GM21717 (cell line): ENCODE results near the gene RBM7.

Experiments
- ATAC-seq: cut with Tn5 transposase; IDR thresholded peaks from one replicate; pipeline ENCODE4 v1.9.1; 2021; ENCODE audit warnings: mild to moderate bottlenecking, moderate library complexity; ENCODE audit not compliant: unreplicated experiment

RBM7 gene, protein sequence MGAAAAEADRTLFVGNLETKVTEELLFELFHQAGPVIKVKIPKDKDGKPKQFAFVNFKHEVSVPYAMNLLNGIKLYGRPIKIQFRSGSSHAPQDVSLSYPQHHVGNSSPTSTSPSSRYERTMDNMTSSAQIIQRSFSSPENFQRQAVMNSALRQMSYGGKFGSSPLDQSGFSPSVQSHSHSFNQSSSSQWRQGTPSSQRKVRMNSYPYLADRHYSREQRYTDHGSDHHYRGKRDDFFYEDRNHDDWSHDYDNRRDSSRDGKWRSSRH

DNA sequence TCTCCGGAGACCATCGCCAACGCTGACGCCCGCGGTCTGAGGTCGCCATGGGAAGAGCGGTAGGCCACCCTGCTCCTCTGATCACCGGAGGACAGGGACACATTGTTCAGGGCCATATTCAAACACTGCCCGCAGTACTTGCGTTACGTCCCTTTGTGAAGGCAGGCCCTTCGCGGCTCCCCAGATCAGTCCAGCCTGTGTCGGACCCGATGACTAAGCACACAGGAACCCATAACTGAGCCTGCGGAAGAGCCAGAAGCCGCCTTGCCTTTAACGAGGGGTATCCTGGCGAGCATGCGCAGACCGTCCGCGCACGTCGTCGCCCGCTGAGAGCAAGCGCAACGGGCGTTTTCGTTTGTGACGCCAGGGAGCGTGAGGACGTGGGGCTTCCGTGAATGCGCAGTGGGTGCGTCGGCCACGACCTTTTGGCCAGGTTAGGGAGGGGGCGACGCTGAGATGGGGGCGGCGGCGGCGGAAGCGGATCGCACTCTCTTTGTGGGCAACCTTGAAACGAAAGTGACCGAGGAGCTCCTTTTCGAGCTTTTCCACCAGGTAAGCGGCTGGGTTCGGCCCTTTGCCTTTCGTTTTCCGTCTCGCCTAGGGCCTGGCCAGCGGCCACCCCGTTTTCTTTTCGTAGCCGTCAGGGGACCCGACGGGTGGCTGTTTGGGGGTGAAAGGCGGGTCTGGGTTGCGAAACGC lies at the start of gene RBM7, which contains the start of gene C11orf71:
Gene RBM7, plus strand, starts transcription at position 451 of the 699 bp plus-strand sequence. Its CDS starts 6 bp downstream, at position 457.
Gene C11orf71, minus strand, starts transcription at position 296 of the 699 bp plus-strand sequence. Its CDS starts 180 bp downstream, at position 116.
- peak; percentile 95 for ATAC-seq

DNA sequence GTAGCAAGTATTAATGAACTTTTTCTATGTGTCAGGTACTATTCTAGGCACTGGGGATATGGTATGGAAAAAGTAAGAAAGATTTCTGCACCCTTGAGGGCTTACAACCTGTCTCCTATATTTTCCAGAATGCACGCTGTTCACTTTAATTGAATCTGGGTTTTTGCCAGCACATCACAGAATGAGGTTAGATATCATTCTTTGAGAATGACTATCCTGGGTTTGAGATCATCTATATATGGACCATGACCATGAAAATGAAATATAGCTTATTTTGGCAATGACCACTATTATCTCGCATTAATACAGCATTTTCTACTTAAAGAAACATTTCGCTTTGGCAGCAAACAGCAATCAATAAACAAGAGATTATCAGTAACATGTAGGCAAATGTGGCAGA lies 47.0 kb upstream of the RBM7 start:
- no peak for ATAC-seq

DNA sequence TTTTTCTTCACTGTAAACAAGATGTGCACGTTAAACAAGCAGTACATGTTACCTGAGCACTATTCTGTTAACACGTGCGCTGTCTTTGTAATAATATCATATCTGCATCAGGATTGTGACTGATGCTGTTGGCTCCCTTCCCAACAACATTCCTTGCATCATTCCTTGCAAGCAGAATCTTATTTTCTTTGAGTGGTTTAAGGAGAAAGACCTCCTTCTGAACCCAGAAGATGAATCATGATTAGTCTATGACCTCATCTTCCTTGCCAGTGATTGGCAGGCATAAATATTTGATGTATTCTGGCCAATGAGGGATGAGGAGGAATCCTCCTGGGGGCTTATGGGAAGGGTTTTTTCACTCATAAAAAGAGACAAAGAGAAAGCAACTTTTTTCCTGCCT lies 46.4 kb upstream of the RBM7 start:
- no peak for ATAC-seq

DNA sequence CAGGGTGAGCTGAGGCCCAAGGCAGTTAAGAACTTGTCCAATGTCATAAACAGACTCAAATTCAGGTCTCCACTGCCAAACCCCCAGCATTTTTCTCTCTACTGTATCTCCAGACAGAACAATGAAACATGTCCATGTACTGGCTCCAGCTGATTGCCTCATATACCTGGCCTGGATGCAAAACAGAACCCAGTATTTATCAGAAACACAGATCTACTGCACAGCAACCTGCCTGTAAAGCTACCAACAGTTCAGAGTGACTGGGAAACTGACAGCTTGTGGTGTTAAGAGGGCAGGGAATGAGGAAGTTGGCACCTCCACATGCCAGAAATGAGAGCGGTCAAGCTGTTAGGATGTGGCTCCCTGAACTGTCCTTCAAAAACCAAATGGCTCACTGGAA lies 41.8 kb upstream of the RBM7 start:
- ATAC-seq = no peak

DNA sequence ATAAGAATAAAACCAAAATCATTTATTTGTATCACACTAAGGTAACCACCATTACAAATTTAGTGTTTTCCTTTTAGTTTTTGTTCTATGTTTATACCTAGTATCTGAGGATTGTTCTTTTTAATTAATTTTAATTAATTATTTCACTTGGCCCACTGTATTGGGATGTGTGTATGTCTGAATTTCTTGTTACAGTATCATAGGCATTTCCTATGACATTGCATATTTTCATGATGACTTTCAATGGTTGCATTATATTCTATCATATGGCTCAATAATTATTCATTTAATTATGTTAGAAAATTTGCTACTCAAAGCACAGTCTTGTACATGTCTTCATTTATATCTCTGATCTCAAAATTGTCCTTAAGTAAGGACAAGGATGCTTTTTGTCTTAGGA lies 41.1 kb upstream of the RBM7 start:
- no peak for ATAC-seq

DNA sequence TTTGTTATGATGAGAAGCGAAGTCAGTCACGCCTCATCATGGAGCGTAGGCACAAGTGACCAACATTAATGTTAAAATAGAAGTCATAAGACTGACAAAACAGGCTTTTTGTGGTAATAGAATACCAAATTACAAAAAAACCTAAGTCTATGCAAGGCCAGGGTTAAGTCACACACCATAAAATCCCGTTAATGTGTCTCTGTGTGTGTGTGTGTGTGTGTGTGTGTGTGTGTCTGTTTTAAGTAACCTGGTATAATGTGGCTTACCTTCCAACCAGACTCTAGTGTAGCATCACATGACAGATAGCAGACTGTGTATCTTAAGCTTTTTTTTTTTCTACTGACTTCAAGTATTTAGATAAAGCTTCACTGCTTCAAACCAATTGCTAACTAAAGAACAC lies 38.1 kb upstream of the RBM7 start:
- ATAC-seq = no peak

DNA sequence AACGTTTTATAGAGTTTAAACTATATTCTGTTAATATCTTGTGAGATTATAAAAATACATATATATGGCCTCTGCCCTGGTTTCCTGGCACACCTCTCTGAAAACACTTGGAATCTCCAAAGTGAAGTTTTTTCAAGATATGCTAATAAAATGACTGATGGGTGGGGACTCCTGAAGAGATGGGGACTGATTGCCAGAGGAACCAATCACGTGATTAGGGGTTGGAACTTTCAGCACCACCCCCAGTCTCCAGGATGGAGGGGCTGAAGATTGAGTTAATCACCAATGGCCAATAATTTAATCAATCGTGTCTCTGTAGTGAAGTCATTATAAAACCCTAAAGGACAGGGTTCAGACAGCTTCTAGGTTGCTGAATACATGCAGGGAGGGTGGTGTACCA lies 37.5 kb upstream of the RBM7 start:
- no peak for ATAC-seq

DNA sequence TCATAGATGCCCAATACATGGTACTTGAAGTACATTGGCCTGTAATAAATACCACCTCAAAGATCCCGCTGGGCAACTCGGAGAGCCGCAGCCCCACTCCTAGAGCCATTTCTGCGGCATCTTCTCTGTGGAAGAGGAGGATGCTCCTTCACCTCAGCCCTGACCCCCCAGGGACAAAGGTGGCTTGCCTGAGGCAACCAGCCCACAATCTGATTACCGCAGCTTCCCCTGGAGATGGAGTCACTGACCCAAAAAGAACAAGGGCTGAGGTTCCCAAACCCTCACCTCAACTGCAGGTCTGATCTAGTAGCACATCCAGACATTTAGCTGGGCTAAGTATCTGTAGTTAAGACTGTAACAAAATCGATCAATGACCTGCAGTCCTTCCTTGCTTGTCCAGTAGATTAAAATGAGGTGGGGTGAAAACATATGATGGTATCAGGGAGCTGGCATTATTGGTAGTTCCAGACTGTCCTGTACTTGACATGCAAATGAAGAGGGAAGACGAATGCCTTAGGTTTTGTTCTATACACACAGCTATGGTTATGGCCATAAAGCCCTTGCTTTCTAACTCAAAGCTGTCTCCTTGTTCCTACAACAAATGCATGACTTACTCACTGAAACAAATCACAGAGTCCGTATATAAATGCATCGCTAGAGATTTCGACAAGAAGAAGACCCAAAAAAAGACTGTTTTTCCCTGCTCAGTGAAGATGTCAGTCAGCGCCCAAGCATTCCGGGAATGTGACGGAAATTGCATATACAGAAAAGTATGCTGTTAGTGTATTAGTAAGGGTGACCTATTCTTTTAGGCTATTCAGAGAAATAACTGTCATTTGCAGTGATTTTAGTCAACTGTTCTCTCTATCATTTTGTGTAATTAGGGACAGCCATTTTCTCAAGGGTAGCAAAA lies 33.9 kb upstream of the RBM7 start:
- no peak for ATAC-seq

DNA sequence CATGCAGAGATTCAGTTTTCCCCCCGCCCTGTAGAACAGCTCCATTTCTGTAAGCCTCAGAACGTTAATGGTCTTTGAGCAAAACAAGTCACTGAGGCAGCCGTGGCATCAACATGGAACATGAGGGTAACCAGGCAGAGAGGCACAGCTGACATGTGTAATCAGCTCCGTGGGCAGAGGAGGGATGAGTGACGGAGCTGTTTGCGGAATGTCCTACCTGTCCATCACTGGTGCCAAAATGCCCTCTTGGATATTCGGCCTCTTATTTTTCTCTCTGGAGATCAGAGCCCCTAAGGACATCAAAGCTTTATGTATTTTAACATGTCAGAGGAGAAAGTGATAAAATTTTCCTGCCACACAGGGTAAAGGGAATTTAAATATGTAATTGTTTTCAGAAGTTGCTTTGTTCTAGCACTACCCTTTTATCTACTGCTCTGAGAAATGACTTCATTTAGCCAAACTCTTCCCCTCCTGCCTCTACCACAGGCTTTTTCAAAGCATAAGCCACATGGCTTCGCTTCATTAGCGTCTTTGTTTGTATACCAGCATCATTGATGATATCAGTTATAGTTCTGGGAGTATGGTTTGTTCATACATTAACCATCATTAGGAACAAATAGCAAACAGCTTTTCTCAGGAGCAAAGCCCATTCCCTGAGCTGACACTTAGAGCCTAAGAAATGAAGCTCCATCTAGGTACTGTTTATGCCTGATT lies 33.1 kb upstream of the RBM7 start:
- no peak for ATAC-seq

DNA sequence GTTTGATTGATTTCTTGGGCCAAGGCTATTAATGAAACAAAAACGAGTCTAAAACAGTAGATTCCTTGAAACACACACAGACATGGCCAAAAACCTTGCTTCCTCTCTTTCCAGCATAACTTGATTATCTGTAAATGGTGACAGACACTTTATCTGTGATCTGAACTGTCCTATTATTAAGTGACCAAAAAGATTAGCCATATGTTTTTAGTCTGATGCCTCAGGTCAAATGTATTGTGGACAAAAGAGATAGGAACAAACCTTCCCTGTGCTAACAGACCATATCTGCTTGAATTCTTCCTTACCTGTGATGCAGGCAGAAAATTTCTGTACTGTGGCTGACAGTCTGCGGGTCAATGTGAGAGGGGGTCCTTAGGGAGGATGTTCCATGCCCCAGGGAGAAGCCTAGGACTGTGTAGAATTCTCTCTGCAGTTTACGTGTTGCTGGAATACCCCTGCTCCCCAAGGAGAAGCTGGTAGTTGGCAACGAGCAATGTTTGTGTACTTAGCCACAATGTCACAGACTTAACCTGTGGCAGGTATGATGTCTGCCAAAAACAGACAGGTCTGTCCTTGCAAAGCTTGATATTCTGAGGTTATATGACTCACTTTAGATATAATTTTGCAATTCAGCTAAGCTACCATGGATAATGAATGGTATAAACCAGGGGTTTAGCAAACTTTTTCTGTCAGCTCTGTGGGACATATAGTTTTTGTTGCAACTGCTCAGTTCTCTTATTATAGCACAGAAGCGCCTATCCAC lies 31.4 kb upstream of the RBM7 start:
- ATAC-seq = no peak

DNA sequence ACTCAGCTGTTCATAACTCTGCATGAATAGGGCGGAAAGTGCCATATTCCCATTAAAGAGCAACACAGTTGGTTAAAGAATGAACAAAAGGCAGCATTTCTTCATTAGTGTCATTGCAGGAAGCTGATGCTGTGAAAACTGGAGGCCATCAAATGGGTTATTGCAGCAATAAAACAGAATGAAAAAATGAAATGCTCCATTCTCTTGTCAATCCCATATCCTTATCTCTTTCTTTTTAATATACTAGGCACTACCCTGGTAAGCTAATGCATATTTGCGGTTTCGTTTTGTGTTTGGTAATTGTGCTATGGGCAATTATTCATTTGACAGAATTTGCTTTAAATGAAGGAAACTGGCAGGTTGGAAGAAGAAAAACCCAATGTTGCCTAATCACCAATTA lies 25.4 kb upstream of the RBM7 start:
- no peak for ATAC-seq

DNA sequence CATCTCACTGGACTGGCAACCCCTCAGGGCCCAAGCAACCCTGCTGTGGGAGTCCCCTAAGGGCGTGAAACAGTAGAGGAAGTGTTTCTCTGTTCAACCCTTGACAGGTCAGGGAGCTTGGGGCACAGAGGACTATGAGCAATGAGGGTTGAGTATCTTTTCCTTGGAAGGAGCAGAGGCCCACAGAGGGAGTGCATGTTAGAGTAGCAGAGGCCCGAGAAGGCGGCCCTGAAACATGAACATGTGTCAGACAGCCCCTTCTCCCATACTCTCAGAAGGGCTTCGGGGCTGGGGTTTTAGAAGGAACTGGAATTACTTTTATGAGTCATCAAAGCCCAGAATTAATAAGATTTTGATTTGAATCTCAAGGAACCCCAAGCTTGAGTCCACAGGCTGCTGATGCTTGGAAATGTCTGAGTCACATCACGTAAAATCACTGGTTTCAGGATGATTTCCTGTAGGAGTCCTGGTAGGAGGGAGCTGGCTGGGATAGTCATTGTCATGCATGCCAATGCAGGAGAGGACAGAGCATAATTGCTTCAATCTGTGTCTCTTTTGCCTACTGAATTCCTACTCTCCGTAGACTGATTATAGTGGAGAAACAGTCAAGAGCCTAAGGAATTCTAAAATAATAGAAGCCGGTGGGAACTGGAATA lies 22.7 kb upstream of the RBM7 start:
- no peak for ATAC-seq

DNA sequence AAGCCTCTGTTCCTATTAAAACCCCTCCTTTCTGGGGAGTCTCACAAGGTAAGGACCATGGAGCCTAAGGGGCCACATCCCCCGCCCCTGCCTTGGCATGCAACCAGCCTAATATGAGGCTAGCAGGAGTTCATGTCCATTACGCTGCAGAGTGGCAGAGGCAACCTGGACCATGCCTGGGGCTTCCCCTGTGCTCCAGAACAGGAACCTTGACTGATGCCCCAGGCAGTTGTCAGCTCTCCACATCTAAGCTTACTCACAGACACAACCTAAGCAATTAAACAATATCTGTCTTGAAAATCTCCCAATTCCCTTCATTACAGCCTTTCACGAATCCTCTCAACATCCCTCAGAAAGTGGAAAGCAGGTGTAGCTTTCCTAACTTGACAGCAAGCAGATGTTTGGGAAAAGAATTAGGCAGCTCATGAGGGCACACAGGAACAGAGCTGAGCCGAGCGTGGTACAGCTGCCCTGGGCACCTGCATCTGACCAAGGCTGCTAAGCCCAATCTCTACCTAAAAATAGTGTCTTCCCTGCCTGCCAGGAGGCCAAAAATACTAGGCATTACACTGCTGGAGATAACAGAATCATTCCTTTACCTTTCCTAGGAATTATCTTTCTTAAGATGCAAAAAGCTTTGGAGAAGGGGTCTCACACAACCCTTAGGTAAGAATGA lies 20.9 kb upstream of the RBM7 start:
- no peak for ATAC-seq

DNA sequence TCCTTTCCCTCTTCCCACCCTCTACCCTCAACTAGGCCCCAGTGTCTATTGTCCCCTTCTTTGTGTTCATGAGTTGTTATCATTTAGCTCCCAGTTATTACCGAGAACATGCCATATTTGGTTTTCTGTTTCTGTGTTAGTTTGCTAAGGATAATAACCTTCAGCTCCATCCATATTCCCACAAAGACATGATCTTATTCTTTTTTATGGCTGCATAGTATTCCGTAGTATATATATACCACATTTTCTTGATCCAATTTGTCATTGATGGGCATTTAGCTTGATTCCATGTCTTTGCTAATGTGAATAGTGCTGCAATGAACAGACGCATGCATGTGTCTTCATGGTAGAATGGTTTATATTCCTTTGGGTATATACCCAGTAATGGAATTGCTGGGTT lies 18.0 kb upstream of the RBM7 start:
- ATAC-seq = no peak

DNA sequence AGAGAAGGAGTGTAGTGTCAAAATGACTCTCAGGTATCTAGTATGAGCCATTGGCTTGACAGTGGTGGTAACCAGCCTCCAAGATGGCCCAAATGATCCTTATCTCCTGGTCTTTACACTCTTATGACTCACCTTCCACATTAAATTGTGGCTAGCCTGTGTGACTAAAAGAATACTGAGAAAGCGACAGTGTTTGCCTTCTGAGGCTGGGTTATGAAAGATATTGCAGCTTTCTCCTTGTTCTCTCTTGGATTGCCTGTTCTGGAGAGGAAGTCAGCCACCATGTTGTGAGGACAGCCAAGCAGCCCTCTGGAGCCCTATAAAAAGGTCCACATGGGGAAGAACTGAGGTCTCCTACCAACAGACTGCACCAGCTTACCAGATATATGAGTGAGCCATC lies 16.0 kb upstream of the RBM7 start:
- no peak for ATAC-seq

DNA sequence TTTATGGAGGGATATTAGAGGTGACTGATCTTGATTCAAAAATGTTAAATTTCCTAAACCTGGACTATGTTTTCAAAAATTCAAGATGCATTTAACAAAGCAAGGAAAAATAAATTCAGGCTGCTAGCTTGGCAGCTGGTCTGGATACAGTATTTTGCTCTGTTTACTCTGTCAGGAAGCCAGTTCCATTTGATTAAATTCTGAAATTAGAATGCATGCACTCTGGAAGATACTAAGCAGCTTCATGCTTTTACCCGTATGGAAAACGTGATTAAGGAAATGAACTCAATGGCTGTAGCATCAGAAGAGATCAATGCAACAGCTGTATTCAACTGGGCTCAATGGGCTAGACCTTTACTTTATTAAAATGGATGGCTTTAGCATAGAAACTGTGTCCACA lies 14.3 kb upstream of the RBM7 start:
- ATAC-seq = no peak

DNA sequence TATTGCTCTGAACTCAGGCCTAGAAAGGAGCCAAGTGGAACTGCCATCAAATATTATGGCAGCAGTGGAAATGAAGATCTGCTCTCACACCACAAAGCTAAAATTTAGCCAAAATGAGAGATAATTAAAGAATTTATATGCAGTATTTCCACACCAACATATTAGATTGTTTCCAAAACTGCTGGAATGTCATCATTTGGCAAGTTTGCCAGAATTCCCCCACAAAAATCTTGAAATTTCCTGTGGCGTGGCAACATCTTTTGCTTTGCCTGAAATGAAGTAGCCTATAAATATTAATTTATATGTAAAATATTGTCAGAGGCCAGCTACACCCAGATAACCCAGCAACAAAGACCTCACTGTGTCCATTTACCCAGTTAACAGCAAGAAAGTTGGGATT lies 13.9 kb upstream of the RBM7 start:
- no peak for ATAC-seq

DNA sequence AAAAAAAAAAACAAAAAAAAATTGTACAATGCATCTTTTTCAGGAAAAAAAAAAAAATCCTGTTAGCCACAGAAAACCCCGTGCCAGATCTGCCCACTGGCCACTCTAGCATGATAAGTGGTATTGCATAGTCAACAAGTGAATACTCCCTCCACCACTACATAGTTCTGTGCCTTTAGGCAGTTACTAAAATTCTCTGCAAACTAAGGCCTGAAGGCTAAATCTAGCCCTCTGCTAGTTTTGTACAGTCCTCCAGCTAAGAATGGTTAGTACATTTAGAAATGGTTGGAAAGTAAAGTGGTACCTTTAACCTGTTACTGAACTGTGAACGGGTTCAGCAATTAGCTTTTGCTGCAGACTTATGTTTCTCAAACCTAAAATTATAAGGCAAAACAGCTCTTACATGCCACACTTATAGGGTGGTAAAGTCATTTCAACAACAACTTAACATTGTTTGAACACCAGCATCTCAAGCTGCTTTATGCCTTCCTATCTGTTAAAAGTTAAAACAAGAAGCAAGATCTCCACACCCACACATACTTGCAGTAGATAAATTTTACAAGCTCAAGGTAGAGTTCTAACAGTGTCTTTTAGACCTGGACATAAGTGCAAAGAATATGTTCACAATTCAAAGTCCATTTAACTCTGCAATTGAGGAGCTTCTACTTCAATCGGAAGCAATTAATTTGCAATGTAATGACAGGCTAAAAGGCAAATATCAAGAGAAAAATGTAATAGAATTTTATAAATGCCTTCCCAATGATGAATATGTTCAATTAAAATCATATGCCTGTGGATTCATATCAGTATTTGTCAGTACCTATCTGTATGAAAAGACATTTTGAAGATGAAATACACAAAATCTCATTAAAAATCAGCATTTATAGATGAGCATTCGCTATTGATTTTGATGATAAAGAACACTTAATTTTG lies 7.5 kb upstream of the RBM7 start:
- no peak for ATAC-seq
